Keratinocyte (primary cell): ENCODE measurements around the gene RNF150.

Source experiments
- EZH2 ChIP-seq: IDR thresholded peaks from one replicate; pipeline ENCODE4 v1.6.1; 2012; ENCODE audit warnings: inconsistent platforms, mild to moderate bottlenecking, low read length, moderate library complexity
- TF ChIP-seq, protein P1 (sequence below), 3 experiments: IDR thresholded peaks in 1 of 3; conservative IDR thresholded peaks in 1 of 3; optimal IDR thresholded peaks in 1 of 3; 2 replicates in 2 of 3; 3 replicates in 1 of 3; pipeline versions ENCODE3 to v1.5.1; 2011; ENCODE audit warnings: low read length in 3 of 3, mild to moderate bottlenecking in 3 of 3, moderate library complexity in 2 of 3, control low read depth in 1 of 3, inconsistent platforms in 1 of 3; ENCODE audit not compliant: insufficient read depth in 2 of 3; ENCODE audit errors: extremely low read depth in 1 of 3

DNA sequence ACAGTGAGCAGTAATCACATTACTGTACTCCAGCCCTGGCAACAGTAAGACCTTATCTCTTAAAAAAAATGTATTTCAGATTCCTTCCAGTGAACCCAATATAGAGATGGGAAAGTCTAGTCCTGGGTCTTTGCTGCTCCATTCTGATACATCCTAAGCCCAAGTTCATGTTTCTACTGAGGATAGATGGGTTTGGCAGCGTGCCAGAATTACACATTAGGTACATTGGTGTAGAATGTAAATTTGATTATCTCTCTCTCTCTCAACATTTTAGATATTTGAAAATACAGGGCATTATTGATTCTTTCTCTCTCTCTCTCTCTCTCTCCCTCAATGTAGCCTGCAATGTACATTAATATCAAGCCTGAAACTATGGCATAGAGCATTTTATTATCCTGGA, 43.9 kb upstream of the RNF150 start:
- TF ChIP-seq EZH2, result no peak
- TF ChIP-seq, protein P1, sequence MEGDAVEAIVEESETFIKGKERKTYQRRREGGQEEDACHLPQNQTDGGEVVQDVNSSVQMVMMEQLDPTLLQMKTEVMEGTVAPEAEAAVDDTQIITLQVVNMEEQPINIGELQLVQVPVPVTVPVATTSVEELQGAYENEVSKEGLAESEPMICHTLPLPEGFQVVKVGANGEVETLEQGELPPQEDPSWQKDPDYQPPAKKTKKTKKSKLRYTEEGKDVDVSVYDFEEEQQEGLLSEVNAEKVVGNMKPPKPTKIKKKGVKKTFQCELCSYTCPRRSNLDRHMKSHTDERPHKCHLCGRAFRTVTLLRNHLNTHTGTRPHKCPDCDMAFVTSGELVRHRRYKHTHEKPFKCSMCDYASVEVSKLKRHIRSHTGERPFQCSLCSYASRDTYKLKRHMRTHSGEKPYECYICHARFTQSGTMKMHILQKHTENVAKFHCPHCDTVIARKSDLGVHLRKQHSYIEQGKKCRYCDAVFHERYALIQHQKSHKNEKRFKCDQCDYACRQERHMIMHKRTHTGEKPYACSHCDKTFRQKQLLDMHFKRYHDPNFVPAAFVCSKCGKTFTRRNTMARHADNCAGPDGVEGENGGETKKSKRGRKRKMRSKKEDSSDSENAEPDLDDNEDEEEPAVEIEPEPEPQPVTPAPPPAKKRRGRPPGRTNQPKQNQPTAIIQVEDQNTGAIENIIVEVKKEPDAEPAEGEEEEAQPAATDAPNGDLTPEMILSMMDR (optimal IDR thresholded peaks at IDR 0.05 in 1 of 3, IDR thresholded peaks at IDR 0.05 in 1 of 3, conservative IDR thresholded peaks at IDR 0.05 in 1 of 3; ENCODE audit: extremely low read depth in 1 of 3, insufficient read depth in 2 of 3, low read length in 3 of 3), result no peak
